DOHH2 (cell line): ENCODE measurements around the gene FETUB.

Experiments
- EZH2phosphoT487 ChIP-seq: fragments of 200-600 bp; sonication (generic); IDR thresholded peaks from 2 replicates; pipeline ENCODE4 v1.6.1; 2017; ENCODE audit warnings: borderline replicate concordance, mild to moderate bottlenecking, antibody characterized with exemption, low read length, moderate library complexity, mixed read lengths
- TF ChIP-seq, protein P1 (sequence below): fragments of 200-600 bp; sonication (generic); IDR thresholded peaks from one replicate; pipeline ENCODE4 v1.5.1; 2014; ENCODE audit warnings: antibody characterized with exemption, mild to moderate bottlenecking, low read depth, low read length; ENCODE audit not compliant: poor library complexity, severe bottlenecking

DNA sequence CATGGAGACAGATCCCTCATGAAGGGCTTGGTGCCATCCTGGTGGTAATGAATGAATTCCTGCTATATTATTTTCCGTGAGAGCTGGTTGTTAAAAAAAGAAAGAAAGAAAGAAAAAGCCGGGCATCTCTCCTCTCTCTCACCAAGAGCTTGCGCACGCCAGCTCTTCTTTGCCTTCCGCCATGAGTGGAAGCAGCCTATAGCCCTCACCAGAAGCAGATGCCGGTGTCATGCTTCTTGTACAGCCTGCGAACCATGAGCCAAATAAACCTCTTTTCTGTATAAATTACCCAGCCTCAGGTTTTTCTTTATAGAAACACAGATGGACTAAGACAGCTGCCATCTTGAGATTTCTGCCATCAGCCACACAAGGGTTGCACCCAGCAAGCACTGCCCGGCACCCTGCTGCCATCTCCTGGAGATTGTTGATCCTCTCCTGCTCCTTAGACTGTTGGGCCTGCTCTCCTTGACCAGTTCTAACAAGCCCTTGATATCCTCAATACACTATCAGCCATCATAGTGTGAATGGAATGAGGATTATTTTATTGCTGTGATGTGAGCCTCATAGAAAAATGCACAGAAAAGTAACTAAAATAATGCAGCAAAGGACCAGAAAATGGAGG, 30.8 kb upstream of the FETUB start:
- TF ChIP-seq, protein P1, sequence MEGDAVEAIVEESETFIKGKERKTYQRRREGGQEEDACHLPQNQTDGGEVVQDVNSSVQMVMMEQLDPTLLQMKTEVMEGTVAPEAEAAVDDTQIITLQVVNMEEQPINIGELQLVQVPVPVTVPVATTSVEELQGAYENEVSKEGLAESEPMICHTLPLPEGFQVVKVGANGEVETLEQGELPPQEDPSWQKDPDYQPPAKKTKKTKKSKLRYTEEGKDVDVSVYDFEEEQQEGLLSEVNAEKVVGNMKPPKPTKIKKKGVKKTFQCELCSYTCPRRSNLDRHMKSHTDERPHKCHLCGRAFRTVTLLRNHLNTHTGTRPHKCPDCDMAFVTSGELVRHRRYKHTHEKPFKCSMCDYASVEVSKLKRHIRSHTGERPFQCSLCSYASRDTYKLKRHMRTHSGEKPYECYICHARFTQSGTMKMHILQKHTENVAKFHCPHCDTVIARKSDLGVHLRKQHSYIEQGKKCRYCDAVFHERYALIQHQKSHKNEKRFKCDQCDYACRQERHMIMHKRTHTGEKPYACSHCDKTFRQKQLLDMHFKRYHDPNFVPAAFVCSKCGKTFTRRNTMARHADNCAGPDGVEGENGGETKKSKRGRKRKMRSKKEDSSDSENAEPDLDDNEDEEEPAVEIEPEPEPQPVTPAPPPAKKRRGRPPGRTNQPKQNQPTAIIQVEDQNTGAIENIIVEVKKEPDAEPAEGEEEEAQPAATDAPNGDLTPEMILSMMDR, result no peak
- TF ChIP-seq EZH2phosphoT487, result no peak
